ENCODE data around the gene GSTA5.

GRCh38 chr6:52890018-52890417, 49.4 kb upstream of the GSTA5 start:
- TF ChIP-seq POLR2AphosphoS5 (IDR thresholded peaks at IDR 0.05; ENCODE audit: low read depth, low read length), result no peak
- no peak for TF ChIP-seq REST (IDR thresholded peaks at IDR 0.05; ENCODE audit: insufficient read depth in 1 of 2, low read depth in 2 of 2, low read length in 2 of 2)
- TF ChIP-seq SIN3A (IDR thresholded peaks at IDR 0.05; ENCODE audit: borderline replicate concordance, insufficient read depth, low read length), result no peak

All from PFSK-1 (cell line).